ENCODE results near the gene CASKIN2.

DNA sequence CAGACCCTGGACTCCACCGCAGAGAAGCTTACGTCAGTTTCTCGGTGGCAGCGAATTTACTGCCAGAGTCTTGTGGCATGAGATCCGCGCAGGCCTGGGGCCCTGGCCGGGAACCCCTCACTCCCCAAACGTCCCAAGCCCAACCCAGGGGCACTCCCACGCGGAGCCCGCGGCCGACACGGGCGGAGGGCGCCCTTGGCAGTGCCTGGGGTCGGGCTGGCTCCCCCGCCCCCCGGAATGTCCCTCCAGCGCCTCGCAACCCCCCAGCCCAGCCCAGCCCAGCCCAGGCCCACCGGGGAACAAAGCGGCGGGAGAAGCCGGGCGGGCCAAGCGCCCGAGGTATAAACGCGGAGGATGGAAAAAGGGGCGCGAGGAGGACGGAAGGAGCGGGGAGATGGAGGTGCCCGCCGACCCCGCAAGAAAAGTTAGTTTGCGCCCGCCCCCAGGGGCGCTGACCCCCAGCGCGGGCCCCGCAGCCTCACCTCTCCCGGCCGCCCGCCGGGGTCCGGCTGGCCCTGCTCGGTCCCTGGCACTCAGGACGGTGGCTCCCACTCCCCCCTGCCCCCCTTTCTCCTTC, 330 bp downstream of the CASKIN2 start:
- TF ChIP-seq, protein P1, sequence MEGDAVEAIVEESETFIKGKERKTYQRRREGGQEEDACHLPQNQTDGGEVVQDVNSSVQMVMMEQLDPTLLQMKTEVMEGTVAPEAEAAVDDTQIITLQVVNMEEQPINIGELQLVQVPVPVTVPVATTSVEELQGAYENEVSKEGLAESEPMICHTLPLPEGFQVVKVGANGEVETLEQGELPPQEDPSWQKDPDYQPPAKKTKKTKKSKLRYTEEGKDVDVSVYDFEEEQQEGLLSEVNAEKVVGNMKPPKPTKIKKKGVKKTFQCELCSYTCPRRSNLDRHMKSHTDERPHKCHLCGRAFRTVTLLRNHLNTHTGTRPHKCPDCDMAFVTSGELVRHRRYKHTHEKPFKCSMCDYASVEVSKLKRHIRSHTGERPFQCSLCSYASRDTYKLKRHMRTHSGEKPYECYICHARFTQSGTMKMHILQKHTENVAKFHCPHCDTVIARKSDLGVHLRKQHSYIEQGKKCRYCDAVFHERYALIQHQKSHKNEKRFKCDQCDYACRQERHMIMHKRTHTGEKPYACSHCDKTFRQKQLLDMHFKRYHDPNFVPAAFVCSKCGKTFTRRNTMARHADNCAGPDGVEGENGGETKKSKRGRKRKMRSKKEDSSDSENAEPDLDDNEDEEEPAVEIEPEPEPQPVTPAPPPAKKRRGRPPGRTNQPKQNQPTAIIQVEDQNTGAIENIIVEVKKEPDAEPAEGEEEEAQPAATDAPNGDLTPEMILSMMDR (IDR thresholded peaks at IDR 0.05; ENCODE audit: low read depth, low read length, poor library complexity, severe bottlenecking), result no peak
- 0 out of 2 replicates have a peak, but pooled peaks have one; percentile 74 for TF ChIP-seq EZH2phosphoT487 (IDR thresholded peaks at IDR 0.05; ENCODE audit: borderline replicate concordance, low read length)
